GM21423 (cell line): ENCODE results near the gene LRRC74A.

Experiments
- ATAC-seq: cut with Tn5 transposase; IDR thresholded peaks from one replicate; pipeline ENCODE4 v1.9.1; 2021; ENCODE audit warnings: mild to moderate bottlenecking, moderate library complexity; ENCODE audit not compliant: unreplicated experiment

Gene LRRC74A

GRCh38 chr14:76826122-76826521, at the start of gene LRRC74A:
Gene LRRC74A (plus strand): TSS chr14:76826408. CDS start chr14:76826698, 290 bp downstream.
- ATAC-seq: no peak

GRCh38 chr14:76776428-76777251, 49.6 kb upstream of the LRRC74A start:
- no peak for ATAC-seq

GRCh38 chr14:76777721-76778120, 48.5 kb upstream of the LRRC74A start:
- ATAC-seq: no peak

- no peak for ATAC-seq
Measured at GRCh38 chr14:76778546-76779215, 47.5 kb upstream of the LRRC74A start.

GRCh38 chr14:76779221-76780057, 46.8 kb upstream of the LRRC74A start:
- ATAC-seq: no peak

- ATAC-seq: no peak
Measured at GRCh38 chr14:76780058-76780345, 46.2 kb upstream of the LRRC74A start.

GRCh38 chr14:76780360-76780759, 45.8 kb upstream of the LRRC74A start:
- no peak for ATAC-seq

GRCh38 chr14:76780875-76781647, 45.1 kb upstream of the LRRC74A start:
- ATAC-seq: no peak

- ATAC-seq: no peak
Measured at GRCh38 chr14:76781648-76782051, 44.6 kb upstream of the LRRC74A start.

- no peak for ATAC-seq
Measured at GRCh38 chr14:76782115-76782884, 43.9 kb upstream of the LRRC74A start.

GRCh38 chr14:76782885-76783566, 43.2 kb upstream of the LRRC74A start:
- no peak for ATAC-seq

GRCh38 chr14:76784266-76784874, 41.8 kb upstream of the LRRC74A start:
- ATAC-seq: no peak

- ATAC-seq: peak; percentile 68
Measured at GRCh38 chr14:76784881-76785280, 41.3 kb upstream of the LRRC74A start.

GRCh38 chr14:76786601-76787000, 39.6 kb upstream of the LRRC74A start:
- no peak for ATAC-seq

- ATAC-seq: no peak
Measured at GRCh38 chr14:76792422-76792821, 33.8 kb upstream of the LRRC74A start.

GRCh38 chr14:76793324-76793723, 32.9 kb upstream of the LRRC74A start:
- no peak for ATAC-seq

GRCh38 chr14:76793956-76794355, 32.3 kb upstream of the LRRC74A start:
- no peak for ATAC-seq

GRCh38 chr14:76806446-76806845, 19.8 kb upstream of the LRRC74A start:
- no peak for ATAC-seq

- no peak for ATAC-seq
Measured at GRCh38 chr14:76808011-76808410, 18.2 kb upstream of the LRRC74A start.
